ENCODE measurements around the gene ADA.
A peak's percentile ranks its signal among the peaks of the same experiment; 100 is the strongest.

The ADA gene

DNA sequence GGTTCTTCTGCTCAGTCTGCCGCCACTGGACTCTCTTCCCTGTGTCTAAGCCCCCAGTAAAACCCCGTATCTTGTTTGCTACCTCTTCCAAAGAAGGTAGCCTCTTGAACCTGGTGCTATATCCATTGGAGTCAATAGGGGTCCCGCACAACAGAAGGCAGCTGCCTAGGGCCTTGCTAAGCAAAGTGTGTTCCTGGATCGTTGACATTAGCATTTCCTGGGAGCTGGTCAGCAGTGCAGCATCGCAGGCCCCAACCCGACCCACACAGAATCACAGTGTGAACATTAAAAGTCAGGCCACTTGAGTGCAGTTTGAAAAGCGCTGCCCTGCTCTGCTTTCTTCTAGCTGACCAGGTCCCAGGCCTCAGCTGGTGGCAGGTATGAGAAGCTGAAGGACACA, 2.9 kb downstream of the ADA start:
- peaks cover 75% of the 10 kb centered on the region for H3F3A ChIP-seq (ENCODE audit: insufficient read depth, low read length)
- peak overlapping the region; percentile 98 for H3K27ac ChIP-seq (ENCODE audit: low read length)
- peak overlapping the region; percentile 65 for H3K4me2 ChIP-seq (ENCODE audit: low read depth, low read length)
- no peak for DNase-seq
- H4K20me1 ChIP-seq (ENCODE audit: insufficient read depth, low read length) = no peaks in the 10 kb centered on the region
- no peaks in the 10 kb centered on the region for H3K36me3 ChIP-seq (replicated peaks; ENCODE audit: insufficient read depth, low read length)
- H2AFZ ChIP-seq (ENCODE audit: low read length) = no peak overlapping the region
- peak overlapping the region; percentile 18; the same call in 1 of the 2 replicates for H3K4me3 ChIP-seq (ENCODE audit: low read length)
- H3K4me1 ChIP-seq (ENCODE audit: low read length) = peaks cover 54% of the 10 kb centered on the region
- H3K79me2 ChIP-seq (ENCODE audit: low read length) = peaks cover 50% of the 10 kb centered on the region
- no peaks in the 10 kb centered on the region for H3K9me3 ChIP-seq (replicated peaks; ENCODE audit: insufficient read depth, low read length)
- no peaks in the 10 kb centered on the region for H3K27me3 ChIP-seq (replicated peaks; ENCODE audit: insufficient read depth, low read length)
- no peak for TF ChIP-seq EZH2phosphoT487 (IDR thresholded peaks at IDR 0.05; ENCODE audit: low read length)
- no peak for TF ChIP-seq EZH2 (optimal IDR thresholded peaks at IDR 0.05; ENCODE audit: low read depth, low read length)
- TF ChIP-seq, protein P1, sequence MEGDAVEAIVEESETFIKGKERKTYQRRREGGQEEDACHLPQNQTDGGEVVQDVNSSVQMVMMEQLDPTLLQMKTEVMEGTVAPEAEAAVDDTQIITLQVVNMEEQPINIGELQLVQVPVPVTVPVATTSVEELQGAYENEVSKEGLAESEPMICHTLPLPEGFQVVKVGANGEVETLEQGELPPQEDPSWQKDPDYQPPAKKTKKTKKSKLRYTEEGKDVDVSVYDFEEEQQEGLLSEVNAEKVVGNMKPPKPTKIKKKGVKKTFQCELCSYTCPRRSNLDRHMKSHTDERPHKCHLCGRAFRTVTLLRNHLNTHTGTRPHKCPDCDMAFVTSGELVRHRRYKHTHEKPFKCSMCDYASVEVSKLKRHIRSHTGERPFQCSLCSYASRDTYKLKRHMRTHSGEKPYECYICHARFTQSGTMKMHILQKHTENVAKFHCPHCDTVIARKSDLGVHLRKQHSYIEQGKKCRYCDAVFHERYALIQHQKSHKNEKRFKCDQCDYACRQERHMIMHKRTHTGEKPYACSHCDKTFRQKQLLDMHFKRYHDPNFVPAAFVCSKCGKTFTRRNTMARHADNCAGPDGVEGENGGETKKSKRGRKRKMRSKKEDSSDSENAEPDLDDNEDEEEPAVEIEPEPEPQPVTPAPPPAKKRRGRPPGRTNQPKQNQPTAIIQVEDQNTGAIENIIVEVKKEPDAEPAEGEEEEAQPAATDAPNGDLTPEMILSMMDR (IDR thresholded peaks at IDR 0.05; ENCODE audit: low read length) = no peak
- peak overlapping the region; percentile 74 for H3K9ac ChIP-seq (ENCODE audit: low read length)
- H3K9me2 ChIP-seq (replicated peaks; ENCODE audit: insufficient read depth, low read length) = no peaks in the 10 kb centered on the region

DNA sequence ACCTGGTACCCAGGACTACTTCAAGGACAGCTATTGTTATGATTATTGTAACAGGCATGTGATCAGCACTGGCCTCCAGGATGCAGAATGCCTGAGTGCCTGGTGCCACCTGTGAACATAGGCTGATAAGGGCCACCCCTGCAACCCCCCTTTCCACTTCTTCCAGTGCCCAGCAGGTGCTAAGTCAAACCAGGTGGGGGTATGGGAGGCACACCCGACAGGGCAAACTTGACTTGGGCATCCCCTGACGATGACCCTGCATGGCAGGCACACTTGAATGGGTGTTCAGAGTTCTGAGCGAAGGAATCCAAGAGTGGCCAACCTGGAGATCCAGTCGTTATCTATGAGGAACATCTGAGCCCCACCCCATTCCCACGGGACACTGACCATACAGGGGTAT, 3.4 kb downstream of the ADA start:
- Histone ChIP-seq H3K4me3 (ENCODE audit: low read length) (peak overlapping the region; percentile 18; the same call in 1 of the 2 replicates), H3K9me3 (replicated peaks; ENCODE audit: insufficient read depth, low read length) (no peaks in the 10 kb centered on the region), H3K4me2 (ENCODE audit: low read depth, low read length) (peak overlapping the region; percentile 65), H3F3A (ENCODE audit: insufficient read depth, low read length) (peaks cover 80% of the 10 kb centered on the region), H3K4me1 (ENCODE audit: low read length) (peaks cover 56% of the 10 kb centered on the region), H3K36me3 (replicated peaks; ENCODE audit: insufficient read depth, low read length) (no peaks in the 10 kb centered on the region), H3K79me2 (ENCODE audit: low read length) (peaks cover 55% of the 10 kb centered on the region), H3K9me2 (replicated peaks; ENCODE audit: insufficient read depth, low read length) (no peaks in the 10 kb centered on the region), H4K20me1 (ENCODE audit: insufficient read depth, low read length) (no peaks in the 10 kb centered on the region), H2AFZ (ENCODE audit: low read length) (no peak overlapping the region), H3K9ac (ENCODE audit: low read length) (peak overlapping the region; percentile 74), H3K27ac (ENCODE audit: low read length) (peak overlapping the region; percentile 98), H3K27me3 (replicated peaks; ENCODE audit: insufficient read depth, low read length) (no peaks in the 10 kb centered on the region)
- TF ChIP-seq EZH2phosphoT487 (IDR thresholded peaks at IDR 0.05; ENCODE audit: low read length) (no peak), EZH2 (optimal IDR thresholded peaks at IDR 0.05; ENCODE audit: low read depth, low read length) (no peak)
- TF ChIP-seq, protein P1 (IDR thresholded peaks at IDR 0.05; ENCODE audit: low read length) = peak; percentile 3; the same call in 1 of the 2 replicates
- DNase-seq = peak; percentile 63

DNA sequence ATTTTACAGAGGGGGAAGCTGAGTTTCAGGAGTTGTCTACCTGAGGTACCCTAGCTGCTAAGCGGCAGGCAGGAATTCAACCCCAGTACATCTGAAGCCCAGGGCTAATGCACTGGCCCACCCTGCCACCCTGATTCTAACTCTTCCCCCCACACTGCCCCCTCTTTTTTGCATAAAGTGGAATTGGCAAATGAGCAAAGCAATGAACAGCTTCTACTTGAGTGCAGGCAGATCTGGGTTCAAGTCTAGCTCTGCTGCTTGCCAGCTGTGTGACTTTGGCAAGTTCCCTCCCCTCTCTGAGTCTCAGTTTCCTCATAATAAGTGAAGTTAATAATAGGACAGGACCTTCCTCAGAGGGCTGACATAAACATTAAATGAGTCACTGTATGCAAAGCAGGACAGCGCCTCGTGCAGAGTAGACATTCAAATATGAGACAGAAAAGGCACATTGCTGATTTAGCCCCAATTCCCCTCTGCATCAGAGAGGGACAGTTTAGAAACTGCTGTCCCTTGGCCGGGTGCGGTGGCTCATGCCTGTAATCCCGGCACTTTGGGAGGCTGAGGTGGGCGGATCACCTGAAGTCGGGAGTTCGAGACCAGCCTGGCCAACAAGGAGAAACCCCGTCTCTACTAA, 4.7 kb downstream of the ADA start:
- H4K20me1 ChIP-seq (ENCODE audit: insufficient read depth, low read length) = no peaks in the 10 kb centered on the region
- H3K9me3 ChIP-seq (replicated peaks; ENCODE audit: insufficient read depth, low read length) = no peaks in the 10 kb centered on the region
- peak overlapping the region; percentile 65 for H3K4me2 ChIP-seq (ENCODE audit: low read depth, low read length)
- H3K27ac ChIP-seq (ENCODE audit: low read length) = peak overlapping the region; percentile 98
- H3F3A ChIP-seq (ENCODE audit: insufficient read depth, low read length) = peaks cover 79% of the 10 kb centered on the region
- no peak for TF ChIP-seq EZH2 (optimal IDR thresholded peaks at IDR 0.05; ENCODE audit: low read depth, low read length)
- no peak for TF ChIP-seq EZH2phosphoT487 (IDR thresholded peaks at IDR 0.05; ENCODE audit: low read length)
- TF ChIP-seq, protein P1 (IDR thresholded peaks at IDR 0.05; ENCODE audit: low read length) = no peak
- peak overlapping the region; percentile 15 for H3K4me3 ChIP-seq (ENCODE audit: low read length)
- no peak overlapping the region for H2AFZ ChIP-seq (ENCODE audit: low read length)
- peaks cover 67% of the 10 kb centered on the region for H3K4me1 ChIP-seq (ENCODE audit: low read length)
- peak overlapping the region; percentile 74 for H3K9ac ChIP-seq (ENCODE audit: low read length)
- H3K36me3 ChIP-seq (replicated peaks; ENCODE audit: insufficient read depth, low read length) = no peaks in the 10 kb centered on the region
- no peaks in the 10 kb centered on the region for H3K27me3 ChIP-seq (replicated peaks; ENCODE audit: insufficient read depth, low read length)
- H3K9me2 ChIP-seq (replicated peaks; ENCODE audit: insufficient read depth, low read length) = no peaks in the 10 kb centered on the region
- DNase-seq = peak; percentile 95
- H3K79me2 ChIP-seq (ENCODE audit: low read length) = peaks cover 68% of the 10 kb centered on the region
